IMR-90 (cell line): ENCODE data around the gene KLK6. TPM values are rescaled to one million over a fixed set of nuclear protein-coding genes. Genes with fewer than 3 reads are reported as not detected.

Experiments
- ATAC-seq: fragments of 200-7000 bp; cut with Tn5 transposase; 2 replicates; pipeline ENCODE4 v1.9.1; 2020; ENCODE audit warnings: low read depth, mild to moderate bottlenecking, moderate library complexity
- BruUV-seq: library from RNA; stranded (reverse); fragments of 400-500 nt; replicated peaks from 2 replicates; lab custom pipeline; 2021; lab: Mats Ljungman, UMichigan
- CTCF ChIA-PET: fragments of 300-600 bp; formaldehyde crosslinking; extraction: SDS; loops from one replicate; lab custom pipeline; 2021; ENCODE audit warnings: antibody characterized with exemption; lab: Yijun Ruan, JAX
- POLR2A ChIA-PET: fragments of 300-600 bp; sonication (Branson Sonifier 250); formaldehyde crosslinking; loops from one replicate; lab custom pipeline; 2022; ENCODE audit warnings: antibody characterized with exemption; ENCODE audit not compliant: unreplicated experiment; lab: Charles Lee
- DNase-seq: peaks from one replicate; pipeline ENCODE4 v3.0.0; 2013
- H2AFZ ChIP-seq: replicated peaks from 2 replicates; pipeline ENCODE3; 2013; ENCODE audit warnings: low read length, mild to moderate bottlenecking; ENCODE audit not compliant: poor library complexity
- H2AK5ac ChIP-seq: 2 replicates; pipeline ENCODE4 v1.6.1; 2013; ENCODE audit warnings: low read depth, low read length, inconsistent platforms
- H2AK9ac ChIP-seq: replicated peaks from 2 replicates; pipeline ENCODE3; 2013; ENCODE audit warnings: mild to moderate bottlenecking, low read depth, low read length, moderate library complexity; ENCODE audit not compliant: poor library complexity
- H2BK120ac ChIP-seq: 2 replicates; pipeline ENCODE4 v1.6.1; 2013; ENCODE audit warnings: low read depth, low read length, inconsistent platforms
- H2BK15ac ChIP-seq: 3 replicates; pipeline ENCODE4 v1.6.1; 2013; ENCODE audit warnings: low read depth, low read length, inconsistent platforms
- H2BK20ac ChIP-seq: 2 replicates; pipeline ENCODE4 v1.6.1; 2013; ENCODE audit warnings: low read depth, mild to moderate bottlenecking, inconsistent platforms, low read length, moderate library complexity
- H2BK5ac ChIP-seq: 2 replicates; pipeline ENCODE4 v1.6.1; 2013; ENCODE audit warnings: mild to moderate bottlenecking, low read depth, low read length, inconsistent platforms; ENCODE audit not compliant: poor library complexity, severe bottlenecking
- H3K14ac ChIP-seq: replicated peaks from 2 replicates; pipeline ENCODE4 v1.6.1; 2013; ENCODE audit warnings: low read depth, low read length, inconsistent platforms
- H3K18ac ChIP-seq: 2 replicates; pipeline ENCODE4 v1.6.1; 2013; ENCODE audit warnings: low read depth, low read length, control low read depth
- H3K23ac ChIP-seq: 2 replicates; pipeline ENCODE4 v1.6.1; 2013; ENCODE audit warnings: low read depth, low read length, inconsistent platforms
- H3K27ac ChIP-seq: 2 replicates; pipeline ENCODE4 v1.5.1; 2013; ENCODE audit warnings: mild to moderate bottlenecking, control low read depth, low read length; ENCODE audit not compliant: insufficient read depth
- H3K27me3 ChIP-seq: 2 replicates; pipeline ENCODE4 v1.6.1; 2013; ENCODE audit warnings: low read length; ENCODE audit not compliant: control insufficient read depth, insufficient read depth
- H3K36me3 ChIP-seq: 2 replicates; pipeline ENCODE4 v1.6.1; 2013; ENCODE audit warnings: low read length, mixed read lengths; ENCODE audit not compliant: control insufficient read depth, insufficient read depth
- H3K4ac ChIP-seq: 2 replicates; pipeline ENCODE4 v1.6.1; 2013; ENCODE audit warnings: low read depth, low read length, inconsistent platforms
- H3K4me1 ChIP-seq: 2 replicates; pipeline ENCODE4 v1.6.1; 2013; ENCODE audit warnings: low read length, mixed read lengths; ENCODE audit not compliant: control insufficient read depth, insufficient read depth
- H3K4me2 ChIP-seq: 2 replicates; pipeline ENCODE4 v1.6.1; 2013; ENCODE audit warnings: low read depth, mild to moderate bottlenecking, control low read depth, low read length, moderate library complexity
- H3K4me3 ChIP-seq: 2 replicates; pipeline ENCODE4 v1.5.1; 2013; ENCODE audit warnings: low read depth, mild to moderate bottlenecking, control low read depth, low read length, moderate library complexity; ENCODE audit not compliant: insufficient read depth
- H3K56ac ChIP-seq: 2 replicates; pipeline ENCODE4 v1.6.1; 2013; ENCODE audit warnings: low read length, inconsistent platforms; ENCODE audit not compliant: insufficient read depth; ENCODE audit errors: extremely low read depth
- H3K79me1 ChIP-seq, 2 experiments: 2 replicates each; pipeline ENCODE4 v1.6.1; 2013; ENCODE audit warnings: low read length in 2 of 2, inconsistent platforms in 1 of 2, low read depth in 1 of 2
- H3K9ac ChIP-seq: 2 replicates; pipeline ENCODE4 v1.6.1; 2013; ENCODE audit warnings: low read depth, low read length, control low read depth
- H3K9me1 ChIP-seq: 2 replicates; pipeline ENCODE4 v1.6.1; 2013; ENCODE audit warnings: low read length, inconsistent platforms; ENCODE audit not compliant: insufficient read depth
- H3K9me3 ChIP-seq: 2 replicates; pipeline ENCODE4 v1.6.1; 2013; ENCODE audit warnings: low read length; ENCODE audit not compliant: control insufficient read depth, insufficient read depth
- H4K20me1 ChIP-seq: 2 replicates; pipeline ENCODE4 v1.6.1; 2013; ENCODE audit warnings: low read length, inconsistent platforms; ENCODE audit not compliant: insufficient read depth
- H4K5ac ChIP-seq: 2 replicates; pipeline ENCODE4 v1.6.1; 2013; ENCODE audit warnings: mild to moderate bottlenecking, low read depth, low read length, control low read depth
- H4K8ac ChIP-seq, 2 experiments: 2 replicates each; pipeline ENCODE4 v1.6.1; 2013; ENCODE audit warnings: low read depth in 2 of 2, low read length in 2 of 2, control low read depth in 1 of 2, inconsistent platforms in 1 of 2
- H4K91ac ChIP-seq: 2 replicates; pipeline ENCODE4 v1.6.1; 2013; ENCODE audit warnings: low read depth, low read length, inconsistent platforms; ENCODE audit not compliant: insufficient read depth
- FOS ChIP-seq: fragments of 150-350 bp; IDR thresholded peaks from 2 replicates; pipeline ENCODE4 v1.6.1; 2016; ENCODE audit warnings: low read depth, low read length
- RAD21 ChIP-seq: IDR thresholded peaks from 2 replicates; pipeline ENCODE4 v1.6.1; 2012; ENCODE audit warnings: low read length, improper control_type of control experiment
- USF2 ChIP-seq: fragments of 150-350 bp; IDR thresholded peaks from 2 replicates; pipeline ENCODE4 v1.6.1; 2017; ENCODE audit warnings: mild to moderate bottlenecking, antibody characterized with exemption, low read length, low read depth
- WGBS, 2 experiments: methylation state at CpG; one replicate each; pipeline versions ENCODE4 v1.1.5 to v1.1.7; 2013; ENCODE audit warnings: missing lambda C conversion rate in 2 of 2; ENCODE audit not compliant: insufficient read length in 1 of 2; ENCODE audit errors: extremely low coverage in 2 of 2; 5-methylcytosine and 5-hydroxymethylcytosine counted together
- dilution Hi-C: fragments of 300-500 bp; cut with HindIII; formaldehyde crosslinking; loops from one replicate; pipeline ENCODE4 v1.14.3; 2018; ENCODE audit warnings: low sequenced_read_pairs; ENCODE audit not compliant: unreplicated experiment
- in situ Hi-C: fragments of 300-500 bp; cut with MboI; formaldehyde crosslinking; loops from 3 replicates; pipeline ENCODE4 v1.14.3; 2019; ENCODE audit warnings: low sequenced_read_pairs, inconsistent platforms, mixed read lengths
- intact Hi-C: fragments of 100-400 bp; cut with micrococcal nuclease; formaldehyde crosslinking; loops from 2 replicates; pipeline ENCODE4 v1.10.0; 2022
- polyA plus RNA-seq, 3 experiments: library from polyadenylated mRNA; depleted of rRNA; stranded (reverse); fragments of >200 nt; gene quantifications; 2 replicates each; pipeline ENCODE4 v1.2.3, GENCODE V29; 2012; ENCODE audit warnings: low replicate concordance in 1 of 3
- total RNA-seq: library from RNA; depleted of rRNA; stranded (reverse); fragments of >200 nt; gene quantifications from 2 replicates; pipeline ENCODE4 v1.2.3, GENCODE V29; 2012

Gene KLK6
- total and polyA plus RNA-seq, 2 of the 4 experiments (the other 2 are of a cell fraction), result not detected

GRCh38 chr19:51009061-51009891 is 39.9 kb upstream of the KLK6 start:
- no peak overlapping the region for H4K8ac ChIP-seq
- no peak overlapping the region for H2BK120ac ChIP-seq
- H2AK9ac ChIP-seq, result no peak overlapping the region
- no peak overlapping the region for H3K14ac ChIP-seq
- H3K27me3 ChIP-seq, result no peaks in the 10 kb centered on the region
- H4K5ac ChIP-seq, result no peak overlapping the region
- dilution Hi-C loops (no loop called here), intact Hi-C loops (no loop called here), in situ Hi-C loops (no loop called here)
- ATAC-seq (no peak), DNase-seq (no peak)
- H2BK5ac ChIP-seq, result no peak overlapping the region
- no peak overlapping the region for H2AK5ac ChIP-seq
- POLR2A ChIA-PET, result no interaction called here
- no peak overlapping the region for H2AFZ ChIP-seq
- no peak overlapping the region for H3K4me2 ChIP-seq
- no peak overlapping the region for H2BK20ac ChIP-seq
- no peaks in the 10 kb centered on the region for H3K36me3 ChIP-seq
- H4K91ac ChIP-seq, result no peak overlapping the region
- H3K4ac ChIP-seq, result no peak overlapping the region
- no peak overlapping the region for H3K27ac ChIP-seq
- no peaks in the 10 kb centered on the region for H3K79me1 ChIP-seq
- H2BK15ac ChIP-seq, result no peak overlapping the region
- TF ChIP-seq USF2 (no peak), FOS (no peak), RAD21 (no peak)
- no peaks in the 10 kb centered on the region for H3K4me1 ChIP-seq
- BruUV-seq, result no TSS peak
- peaks cover 2% of the 10 kb centered on the region for H3K9me3 ChIP-seq
- CTCF ChIA-PET, result no interaction called here
- H3K9me1 ChIP-seq, result no peaks in the 10 kb centered on the region
- no peak overlapping the region for H3K23ac ChIP-seq
- 30% methylated on average over 2 of the region's 19 CpGs; no CpG with 5 or more reads in 1 of the 2 experiments for WGBS, 2 experiments
- no peak overlapping the region for H3K18ac ChIP-seq
- no peaks in the 10 kb centered on the region for H4K20me1 ChIP-seq
- no peak overlapping the region for H3K9ac ChIP-seq
- H3K56ac ChIP-seq, result no peak overlapping the region
- H3K4me3 ChIP-seq, result no peak overlapping the region
